Stimulated activated CD4-positive, alpha-beta T cell treated with anti-CD3 and anti-CD28 coated beads, Interleukin-4, amount 100 ng/mL, for 1 hour (primary cell): ENCODE results near the gene DHRSX.
"Not testable (repeated sequence)": the region's sequence is repeated elsewhere in the genome, so short reads cannot be mapped to it uniquely, and the experiment has no call there.

Experiments used
- DNase-seq: peaks from one replicate; pipeline ENCODE4 v3.0.0-alpha.2; 2020

Gene DHRSX

DNA sequence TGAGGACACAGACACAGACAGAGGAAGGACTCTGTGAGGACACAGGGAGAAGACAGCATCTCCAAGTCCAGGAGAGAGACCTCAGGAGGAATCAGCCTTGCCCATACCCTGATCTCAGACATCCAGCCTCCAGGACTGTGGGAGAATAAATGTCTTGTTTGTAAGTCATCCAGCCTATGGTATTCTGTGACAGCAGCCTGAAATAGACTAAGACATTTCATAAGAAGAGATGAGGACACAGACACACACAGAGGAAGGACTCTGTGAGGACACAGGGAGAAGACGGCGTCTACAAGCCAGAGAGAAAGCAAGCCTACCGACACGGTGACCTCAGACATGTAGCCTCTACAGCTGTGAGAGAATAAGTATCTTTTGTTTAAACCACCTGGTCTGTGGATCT is 112.1 kb downstream of the DHRSX start:
- no peak for DNase-seq

DNA sequence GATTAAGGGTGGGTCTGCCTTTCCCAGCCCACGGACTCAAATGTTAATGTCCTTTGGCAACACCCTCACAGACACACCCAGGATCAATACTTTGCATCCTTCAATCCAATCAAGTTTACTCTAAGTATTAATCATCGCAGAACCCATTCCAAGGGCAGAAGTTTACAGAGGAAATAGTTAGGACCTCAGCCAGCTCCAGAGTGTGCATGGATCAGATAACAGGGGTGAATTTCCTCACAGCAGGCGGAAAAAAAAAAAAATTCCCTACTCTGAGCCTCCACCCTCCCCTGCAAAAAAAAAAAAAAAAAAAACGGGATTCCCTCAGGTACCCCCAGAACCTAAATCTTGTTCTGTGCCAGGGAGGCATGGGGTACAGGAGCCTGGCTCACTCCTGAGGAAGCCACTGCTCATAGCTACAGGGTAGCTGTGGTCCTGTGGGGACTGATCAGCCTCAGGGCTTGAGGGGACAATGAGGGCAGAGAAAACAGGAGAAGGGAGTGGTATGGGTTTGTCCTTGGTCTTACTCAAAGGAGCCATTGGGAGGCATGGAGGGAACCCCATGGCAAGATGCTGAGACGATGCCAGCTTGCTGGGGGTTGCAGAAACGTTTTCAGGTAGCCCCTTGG is 113.0 kb downstream of the DHRSX start:
- no peak for DNase-seq

DNA sequence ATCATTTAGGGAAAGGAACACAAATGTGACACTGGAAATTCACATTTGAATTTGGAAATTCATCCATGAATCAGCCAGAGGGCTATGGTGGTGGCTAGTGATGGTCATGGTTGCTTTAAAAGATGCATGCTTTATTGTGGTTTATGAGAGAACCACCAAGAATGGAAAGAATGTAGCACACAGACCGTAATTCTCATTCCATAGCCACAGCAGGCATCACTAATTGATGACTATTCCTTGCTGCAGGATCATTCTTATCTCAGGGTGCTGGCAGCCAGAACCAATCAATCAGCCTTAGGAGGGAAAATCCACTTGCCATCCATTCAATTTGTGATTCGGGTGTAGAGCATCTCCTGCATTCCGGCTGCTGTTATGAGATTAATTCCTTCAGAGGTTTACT is 115.6 kb downstream of the DHRSX start:
- no peak for DNase-seq

- no peak for DNase-seq
These were observed 116.3 kb downstream of the DHRSX start for GRCh38 chrX:2384486-2384885.

DNA sequence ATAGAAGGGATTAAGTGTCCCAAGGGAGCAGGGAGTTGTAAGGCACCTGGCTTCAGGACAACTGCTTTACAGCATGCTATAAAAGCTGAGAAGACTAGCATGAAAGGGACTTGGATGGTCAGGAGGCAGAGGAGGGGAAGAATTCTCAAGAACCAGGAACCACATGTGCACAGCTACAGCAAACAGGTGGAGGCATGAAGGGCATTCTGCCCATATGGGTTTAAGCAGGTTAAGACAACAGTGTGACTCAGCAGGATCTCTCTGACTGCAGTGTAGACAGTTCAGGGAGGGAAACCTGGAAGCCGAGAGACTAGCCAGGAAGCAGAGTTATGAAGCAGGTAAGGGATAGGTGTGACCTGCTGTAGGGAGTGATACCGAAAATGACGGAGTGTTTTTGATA is 117.0 kb downstream of the DHRSX start:
- DNase-seq: no peak

DNA sequence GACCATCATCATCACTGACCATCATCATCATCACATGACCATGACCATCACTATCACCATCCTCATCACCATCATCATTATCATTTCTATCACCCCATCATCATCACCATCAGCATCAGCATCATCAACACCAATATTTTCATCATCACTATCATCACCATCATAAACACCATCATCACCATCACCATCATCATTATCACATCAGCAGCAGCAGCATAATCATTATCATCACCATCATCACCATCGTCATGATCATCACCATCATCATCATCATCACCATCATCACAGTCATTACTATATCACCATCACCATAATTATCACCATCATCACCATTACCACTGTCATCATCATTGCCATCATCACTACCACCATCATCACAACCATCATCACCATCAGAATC is 117.6 kb downstream of the DHRSX start:
- no peak for DNase-seq

- not testable (repeated sequence) for DNase-seq
These were observed 118.2 kb downstream of the DHRSX start for GRCh38 chrX:2382433-2383048.

- no peak for DNase-seq
These were observed 124.6 kb downstream of the DHRSX start for GRCh38 chrX:2376166-2376565.

DNA sequence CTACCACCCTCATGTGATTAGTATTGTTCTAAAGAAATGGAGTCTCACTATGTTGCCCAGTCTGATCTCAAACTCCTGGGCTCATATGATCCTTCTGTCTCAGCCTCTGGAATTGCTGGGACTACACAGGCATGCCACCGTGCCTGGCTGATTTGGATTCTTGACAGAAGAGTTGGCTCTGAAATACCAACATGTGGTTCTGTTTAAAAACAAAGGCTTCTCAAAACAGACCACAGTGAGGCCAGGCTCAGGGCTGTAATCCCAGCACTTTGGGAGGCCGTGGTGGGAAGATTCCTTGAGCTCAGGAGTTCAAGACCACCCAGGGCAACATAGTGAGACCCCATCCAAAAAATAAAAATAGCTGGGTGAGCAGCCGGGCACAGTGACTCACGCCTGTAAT is 126.7 kb downstream of the DHRSX start:
- no peak for DNase-seq

DNA sequence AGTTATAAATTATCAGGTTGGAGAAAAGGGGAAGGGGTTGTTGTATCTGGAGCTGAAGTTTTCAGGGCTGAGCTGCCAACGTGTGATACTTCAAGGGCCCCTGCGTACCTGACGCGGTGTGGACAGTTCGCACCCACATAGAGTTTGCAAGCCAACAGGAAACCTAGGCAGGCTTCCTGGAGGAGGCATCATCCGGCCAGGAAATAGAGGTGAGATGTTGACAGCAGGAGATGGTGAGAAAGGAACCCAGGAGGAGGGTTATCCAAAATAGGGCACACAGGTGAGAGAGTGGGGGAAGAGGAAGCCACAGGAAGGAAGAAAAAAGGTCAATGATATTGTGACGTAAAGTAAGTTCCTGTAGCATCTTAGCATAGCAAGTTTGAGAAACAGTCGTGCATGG is 127.2 kb downstream of the DHRSX start:
- no peak for DNase-seq

DNA sequence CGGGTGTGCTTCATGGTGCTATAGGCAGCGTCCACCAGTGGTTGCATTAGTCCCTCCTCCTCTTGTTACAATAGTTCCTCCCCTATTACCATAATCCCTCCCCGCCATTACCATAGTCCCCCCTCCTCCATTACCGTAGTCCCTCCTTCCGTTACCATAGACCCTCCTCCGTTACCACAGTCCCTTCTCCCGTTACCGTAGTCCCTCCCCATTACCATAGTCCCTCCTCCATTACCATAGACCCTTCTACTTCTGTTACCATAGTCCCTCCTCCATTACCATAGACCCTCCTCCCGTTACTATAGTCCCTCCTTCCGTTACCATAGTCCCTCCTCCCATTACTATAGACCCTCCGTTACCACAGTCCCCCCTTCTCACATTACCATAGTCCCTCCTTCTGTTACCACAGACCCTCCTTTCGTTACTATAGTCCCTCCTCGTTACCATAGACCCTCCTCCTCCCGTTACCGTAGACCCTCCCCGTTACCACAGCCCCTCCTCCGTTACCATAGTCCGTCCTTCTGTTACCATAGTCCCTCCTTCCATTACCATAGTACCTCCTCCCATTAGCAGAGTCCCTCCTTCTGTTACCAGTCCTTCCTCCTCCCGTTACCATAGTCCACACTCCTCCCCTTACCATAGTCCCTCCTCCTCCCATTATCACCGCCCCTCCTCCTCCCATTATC is 129.6 kb downstream of the DHRSX start:
- DNase-seq: no peak

DNA sequence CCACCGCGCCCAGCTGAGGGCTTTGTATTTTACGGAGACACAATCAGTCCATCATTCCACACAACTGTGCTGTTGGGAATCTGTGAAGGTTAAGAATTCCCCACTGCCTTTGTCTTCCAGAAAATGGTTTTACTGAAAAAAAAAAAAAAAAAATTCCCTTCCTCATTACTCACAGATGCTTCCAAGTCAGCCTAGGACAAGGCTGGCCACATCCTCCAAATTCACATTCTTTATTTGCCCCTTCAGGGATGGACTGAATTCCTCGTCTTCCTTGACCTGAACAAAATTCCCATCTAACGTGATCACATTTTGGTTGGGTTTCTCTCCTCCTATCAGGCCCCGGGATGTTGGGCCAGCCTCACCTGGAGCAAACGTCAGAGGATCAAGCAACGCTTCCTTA is 130.3 kb downstream of the DHRSX start:
- DNase-seq: no peak

DNA sequence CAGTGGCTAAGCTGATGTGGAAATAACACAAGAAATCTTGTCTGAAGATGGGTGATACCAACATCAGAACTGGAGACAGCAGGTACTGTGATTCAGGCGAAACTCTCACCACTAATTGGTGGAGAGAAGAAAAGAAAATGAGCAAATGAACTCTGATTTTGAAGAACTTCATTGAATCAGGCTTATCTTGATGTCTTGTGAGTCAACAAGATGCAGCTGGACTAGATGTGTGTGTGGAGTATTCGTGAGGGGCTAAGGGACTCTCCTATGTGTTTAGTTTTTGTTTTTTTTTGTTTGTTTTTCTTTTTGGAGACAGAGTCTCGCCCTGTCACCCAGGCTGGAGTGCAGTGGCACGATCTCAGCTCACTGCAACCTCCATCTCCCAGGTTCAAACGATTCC is 131.6 kb downstream of the DHRSX start:
- no peak for DNase-seq

- no peak for DNase-seq
These were observed 140.0 kb downstream of the DHRSX start for GRCh38 chrX:2360731-2361130.

DNA sequence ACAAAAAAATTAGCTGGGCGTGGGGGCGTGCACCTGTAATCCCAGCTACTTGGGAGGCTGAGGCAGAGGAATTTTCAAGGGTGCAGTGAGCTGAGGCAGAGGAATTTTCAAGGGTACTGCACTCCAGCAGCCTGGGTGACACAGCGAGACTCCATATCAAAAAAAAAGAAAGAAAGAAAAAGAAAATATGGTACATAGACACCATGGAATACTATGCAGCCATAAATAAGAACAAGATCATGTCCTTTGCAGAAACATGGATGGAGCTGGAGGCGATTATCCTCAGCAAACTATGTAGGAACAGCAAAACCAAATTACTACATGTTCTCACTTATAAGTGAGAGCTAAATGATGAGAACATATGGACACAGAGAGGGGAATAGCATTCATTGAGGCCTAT is 141.3 kb downstream of the DHRSX start:
- not testable (repeated sequence) for DNase-seq

- DNase-seq: no peak
These were observed 148.5 kb downstream of the DHRSX start for GRCh38 chrX:2351999-2352995.

DNA sequence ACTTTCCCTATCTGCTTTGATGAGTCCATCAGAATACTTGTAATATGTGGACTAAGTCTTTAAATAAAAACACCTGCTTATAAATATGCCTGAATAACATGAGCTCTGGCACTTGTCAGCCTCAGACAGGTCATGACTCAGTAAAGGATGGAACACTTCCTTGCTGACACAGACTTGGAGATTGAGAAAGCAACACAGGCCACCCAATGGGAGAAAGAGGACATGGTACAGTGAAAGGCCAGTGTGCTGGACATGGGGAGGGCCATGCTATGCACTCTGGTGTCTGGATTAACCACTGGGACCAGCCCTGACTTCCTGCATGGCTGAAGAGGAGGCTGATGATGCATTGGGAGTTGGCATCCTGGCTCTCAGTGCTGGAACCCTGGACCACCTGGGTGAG is 149.5 kb downstream of the DHRSX start:
- no peak for DNase-seq

DNA sequence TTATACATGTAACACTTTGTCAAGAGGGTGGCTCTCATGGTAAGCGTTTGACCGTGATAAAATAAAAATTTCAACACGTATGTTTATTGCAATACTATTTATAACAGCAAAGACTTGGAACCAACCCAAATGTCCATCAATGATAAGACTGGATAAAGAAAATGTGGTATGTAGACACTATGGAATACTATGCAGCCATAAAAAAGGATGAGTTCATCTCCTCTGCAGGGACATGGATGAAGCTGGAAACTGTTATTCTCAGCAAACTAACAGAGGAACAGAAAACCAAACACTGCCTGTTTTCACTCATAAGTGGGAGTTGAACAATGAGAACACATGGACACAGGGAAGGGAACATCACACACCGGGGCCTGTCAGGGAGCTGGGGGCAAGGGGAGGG is 150.1 kb downstream of the DHRSX start:
- DNase-seq: not testable (repeated sequence)

DNA sequence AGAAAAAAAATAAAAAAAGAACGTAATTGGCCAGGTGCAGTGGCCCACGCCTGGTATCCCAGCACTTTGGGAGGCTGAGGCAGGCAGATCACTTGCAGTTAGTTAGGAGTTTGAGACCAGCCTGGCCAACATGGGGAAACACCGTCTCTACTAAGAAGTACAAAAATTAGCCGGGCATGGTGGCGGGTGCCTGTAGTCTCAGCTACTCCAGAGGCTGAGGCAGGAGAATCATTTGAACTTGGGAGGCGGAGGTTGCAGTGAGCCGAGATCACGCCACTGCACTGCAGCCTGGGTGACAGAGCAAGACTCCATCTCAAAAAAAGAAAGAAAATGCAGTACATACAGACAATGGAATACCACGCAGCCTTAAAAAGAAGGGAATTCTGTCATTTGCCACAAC is 150.7 kb downstream of the DHRSX start:
- not testable (repeated sequence) for DNase-seq

- DNase-seq: no peak
These were observed 152.6 kb downstream of the DHRSX start for GRCh38 chrX:2348211-2348610.

DNA sequence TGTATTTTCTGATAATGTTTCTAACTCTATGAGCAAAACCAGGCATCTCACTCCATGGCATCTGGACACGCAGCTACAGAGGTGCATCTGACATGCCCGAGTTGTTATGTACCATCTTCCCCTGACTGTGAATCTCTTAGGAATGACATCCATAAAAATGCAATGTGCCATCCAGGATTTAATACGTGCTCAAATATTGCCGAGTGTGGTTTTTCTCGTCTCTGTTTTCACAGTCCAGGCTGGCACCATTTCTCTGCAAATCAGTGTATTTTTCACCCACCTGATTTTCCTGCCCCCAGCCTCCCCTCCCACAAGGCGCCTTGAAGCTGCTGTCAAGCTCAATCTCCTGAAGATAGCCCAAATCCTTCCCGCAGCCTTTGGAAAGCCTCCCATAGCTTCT is 154.6 kb downstream of the DHRSX start:
- no peak for DNase-seq

DNA sequence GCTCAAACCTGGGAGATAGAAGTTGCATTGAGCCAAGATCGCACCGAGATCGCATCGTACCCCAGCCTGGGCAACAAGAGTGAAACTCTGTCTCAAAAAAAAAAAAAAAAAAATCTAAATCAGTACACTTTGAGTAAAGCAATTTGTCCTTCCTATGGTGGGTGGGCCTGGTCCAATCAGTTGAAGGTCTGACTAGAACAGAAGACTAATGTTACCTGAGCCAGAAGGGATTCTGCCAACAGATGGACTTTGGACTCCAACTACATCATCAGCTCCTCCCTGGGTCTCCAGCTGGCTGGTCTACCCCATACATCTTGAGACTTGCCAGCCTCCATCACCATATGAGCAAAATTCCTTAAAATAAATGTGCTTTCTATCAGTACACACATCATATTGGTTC is 155.2 kb downstream of the DHRSX start:
- DNase-seq: no peak

- DNase-seq: no peak
These were observed 157.4 kb downstream of the DHRSX start for GRCh38 chrX:2343413-2343812.
